ENCODE measurements around the gene C3orf70.

C3orf70 gene

GRCh38 chr3:185051801-185052200 lies 101.1 kb downstream of the C3orf70 start:
- DNase-seq (ENCODE audit: low read depth in 2 of 2) = no peak

- no peak for DNase-seq (ENCODE audit: low read depth in 2 of 2)
Observed at GRCh38 chr3:185049710-185050109, 103.2 kb downstream of the C3orf70 start.

- no peak for DNase-seq (ENCODE audit: low read depth in 2 of 2)
Observed at GRCh38 chr3:185046603-185047002, 106.3 kb downstream of the C3orf70 start.

GRCh38 chr3:185046164-185046515 lies 106.7 kb downstream of the C3orf70 start:
- DNase-seq (ENCODE audit: low read depth in 2 of 2) = no peak

- no peak for DNase-seq (ENCODE audit: low read depth in 2 of 2)
Observed at GRCh38 chr3:185042312-185043050, 110.4 kb downstream of the C3orf70 start.

- DNase-seq (ENCODE audit: low read depth in 2 of 2) = no peak
Observed at GRCh38 chr3:185041540-185041939, 111.3 kb downstream of the C3orf70 start.

- no peak for DNase-seq (ENCODE audit: low read depth in 2 of 2)
Observed at GRCh38 chr3:185040425-185040824, 112.4 kb downstream of the C3orf70 start.

- no peak for DNase-seq (ENCODE audit: low read depth in 2 of 2)
Observed at GRCh38 chr3:185037801-185038200, 115.1 kb downstream of the C3orf70 start.

GRCh38 chr3:185030951-185031350 lies 121.9 kb downstream of the C3orf70 start:
- DNase-seq (ENCODE audit: low read depth in 2 of 2) = no peak

GRCh38 chr3:185030399-185030798 lies 122.5 kb downstream of the C3orf70 start:
- DNase-seq (ENCODE audit: low read depth in 2 of 2) = no peak

- no peak for DNase-seq (ENCODE audit: low read depth in 2 of 2)
Observed at GRCh38 chr3:185029086-185029485, 123.8 kb downstream of the C3orf70 start.

GRCh38 chr3:185028121-185028520 lies 124.7 kb downstream of the C3orf70 start:
- no peak for DNase-seq (ENCODE audit: low read depth in 2 of 2)
